Measurements from ENCODE around the gene DRC3. TPM values are rescaled to one million over a fixed set of nuclear protein-coding genes. Genes with fewer than 3 reads are reported as not detected.

DRC3 gene
- total and polyA plus RNA-seq, 7 donors = 0.39 to 1.8 (median 0.69) TPM

GRCh38 chr17:18025945-18026776 is 53.5 kb downstream of the DRC3 start:
- no peak overlapping the region for H3K4me3 ChIP-seq
- intact Hi-C loops (cut with DNase I) = no loop called here
- DNase-seq = peak; percentile 29 to 58
- H3K9me3 ChIP-seq = no peaks in the 10 kb centered on the region
- ATAC-seq = peak; percentile 29 to 61 (median 36)
- no peak for TF ChIP-seq CTCF (IDR thresholded peaks at IDR 0.05)
- H3K27me3 ChIP-seq (ENCODE audit: insufficient read depth in 3 of 3, low read length in 2 of 3) = no peaks in the 10 kb centered on the region
- H3K27ac ChIP-seq = peak overlapping the region; percentile 46
- WGBS, 3 donors = 54 to 78% (median 57%) methylated on average over 11 of the region's 11 CpGs
- peaks cover 1 to 19% of the 10 kb centered on the region in 2 donors for H3K36me3 ChIP-seq (ENCODE audit: insufficient read depth in 1 of 2, low read depth in 1 of 2)
- peaks cover 38% of the 10 kb centered on the region for H3K4me1 ChIP-seq

GRCh38 chr17:18027280-18027679 is 54.6 kb downstream of the DRC3 start:
- Histone ChIP-seq H3K4me1 (peaks cover 45% of the 10 kb centered on the region), H3K36me3 (ENCODE audit: insufficient read depth in 1 of 2, low read depth in 1 of 2) (peaks cover 0 to 15% of the 10 kb centered on the region in 2 donors), H3K4me3 (no peak overlapping the region), H3K27ac (peak overlapping the region; percentile 72), H3K27me3 (ENCODE audit: insufficient read depth in 3 of 3, low read length in 2 of 3) (no peaks in the 10 kb centered on the region), H3K9me3 (no peaks in the 10 kb centered on the region)
- WGBS, 3 donors = 44 to 55% (median 45%) methylated on average over 6 of the region's 6 CpGs
- no peak for TF ChIP-seq CTCF (IDR thresholded peaks at IDR 0.05)
- DNase-seq = peak; percentile 56 to 84
- ATAC-seq = peak; percentile 89 to 93 (median 92)
- intact Hi-C loops (cut with DNase I) = no loop called here

GRCh38 chr17:18028114-18028951 is 55.7 kb downstream of the DRC3 start:
- DNase-seq = no peak
- peaks cover 0 to 14% of the 10 kb centered on the region in 2 donors for H3K36me3 ChIP-seq (ENCODE audit: insufficient read depth in 1 of 2, low read depth in 1 of 2)
- ATAC-seq = peak; percentile 14 to 71 (median 28)
- peaks cover 55% of the 10 kb centered on the region for H3K4me1 ChIP-seq
- 35 to 63% (median 45%) methylated on average over 11 of the region's 11 CpGs for WGBS, 3 donors
- intact Hi-C loops (cut with DNase I) = no loop called here
- H3K27ac ChIP-seq = peak overlapping the region; percentile 72
- no peak for TF ChIP-seq CTCF (IDR thresholded peaks at IDR 0.05)
- H3K4me3 ChIP-seq = no peak overlapping the region
- no peaks in the 10 kb centered on the region for H3K9me3 ChIP-seq
- no peaks in the 10 kb centered on the region for H3K27me3 ChIP-seq (ENCODE audit: insufficient read depth in 3 of 3, low read length in 2 of 3)

- Histone ChIP-seq H3K4me1 (peaks cover 56% of the 10 kb centered on the region), H3K36me3 (ENCODE audit: insufficient read depth in 1 of 2, low read depth in 1 of 2) (peaks cover 0 to 11% of the 10 kb centered on the region in 2 donors), H3K27ac (no peak overlapping the region), H3K9me3 (no peaks in the 10 kb centered on the region), H3K4me3 (no peak overlapping the region), H3K27me3 (ENCODE audit: insufficient read depth in 3 of 3, low read length in 2 of 3) (no peaks in the 10 kb centered on the region)
- no peak for TF ChIP-seq CTCF (IDR thresholded peaks at IDR 0.05)
- intact Hi-C loops (cut with DNase I) = no loop called here
- 70 to 78% (median 72%) methylated on average over 8 of the region's 8 CpGs for WGBS, 3 donors
- DNase-seq (no peak), ATAC-seq (no peak)
These were observed 56.4 kb downstream of the DRC3 start for GRCh38 chr17:18028952-18029540.
